Measurements from ENCODE around the gene TMEM94.
"Not testable (repeated sequence)": the region's sequence is repeated elsewhere in the genome, so short reads cannot be mapped to it uniquely, and the experiment has no call there.

The TMEM94 gene

DNA sequence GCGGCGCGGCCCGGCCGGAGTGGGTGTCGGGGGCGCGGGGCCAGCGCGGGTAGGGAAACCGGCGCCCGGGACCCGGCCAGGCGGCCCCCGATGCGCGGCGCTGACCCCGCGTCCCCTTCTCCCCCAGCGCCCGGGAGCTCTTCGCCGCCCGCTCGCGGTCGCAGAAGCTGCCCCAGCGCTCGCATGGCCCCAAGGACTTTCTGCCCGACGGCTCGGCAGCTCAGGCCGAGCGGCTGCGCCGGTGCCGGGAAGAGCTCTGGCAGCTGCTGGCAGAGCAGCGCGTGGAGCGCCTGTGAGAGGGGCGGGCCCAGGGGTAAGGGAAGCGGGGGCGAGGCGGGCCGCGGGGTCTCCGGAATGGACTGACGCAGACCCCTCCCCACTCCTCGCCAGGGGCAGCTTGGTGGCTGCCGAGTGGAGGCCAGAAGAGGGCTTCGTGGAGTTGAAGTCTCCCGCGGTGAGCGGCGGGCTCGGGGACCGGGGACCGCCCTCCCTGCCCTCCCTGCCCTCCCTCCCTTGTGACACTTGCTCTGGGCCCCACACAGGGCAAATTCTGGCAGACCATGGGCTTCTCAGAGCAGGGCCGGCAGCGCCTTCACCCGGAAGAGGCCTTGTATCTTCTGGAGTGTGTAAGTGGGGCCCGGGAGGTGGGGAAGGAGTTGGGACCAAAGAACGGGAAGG is 60.3 kb downstream of the TMEM94 start:
- no peak for DNase-seq (ENCODE audit: low read depth)
- TF ChIP-seq, protein P1, sequence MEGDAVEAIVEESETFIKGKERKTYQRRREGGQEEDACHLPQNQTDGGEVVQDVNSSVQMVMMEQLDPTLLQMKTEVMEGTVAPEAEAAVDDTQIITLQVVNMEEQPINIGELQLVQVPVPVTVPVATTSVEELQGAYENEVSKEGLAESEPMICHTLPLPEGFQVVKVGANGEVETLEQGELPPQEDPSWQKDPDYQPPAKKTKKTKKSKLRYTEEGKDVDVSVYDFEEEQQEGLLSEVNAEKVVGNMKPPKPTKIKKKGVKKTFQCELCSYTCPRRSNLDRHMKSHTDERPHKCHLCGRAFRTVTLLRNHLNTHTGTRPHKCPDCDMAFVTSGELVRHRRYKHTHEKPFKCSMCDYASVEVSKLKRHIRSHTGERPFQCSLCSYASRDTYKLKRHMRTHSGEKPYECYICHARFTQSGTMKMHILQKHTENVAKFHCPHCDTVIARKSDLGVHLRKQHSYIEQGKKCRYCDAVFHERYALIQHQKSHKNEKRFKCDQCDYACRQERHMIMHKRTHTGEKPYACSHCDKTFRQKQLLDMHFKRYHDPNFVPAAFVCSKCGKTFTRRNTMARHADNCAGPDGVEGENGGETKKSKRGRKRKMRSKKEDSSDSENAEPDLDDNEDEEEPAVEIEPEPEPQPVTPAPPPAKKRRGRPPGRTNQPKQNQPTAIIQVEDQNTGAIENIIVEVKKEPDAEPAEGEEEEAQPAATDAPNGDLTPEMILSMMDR (conservative IDR thresholded peaks at IDR 0.05; ENCODE audit: control insufficient read depth, insufficient read depth, low read depth, low read length), result no peak
- H3K4me3 ChIP-seq (ENCODE audit: control insufficient read depth, low read depth, low read length), result peak overlapping the region; percentile 66

DNA sequence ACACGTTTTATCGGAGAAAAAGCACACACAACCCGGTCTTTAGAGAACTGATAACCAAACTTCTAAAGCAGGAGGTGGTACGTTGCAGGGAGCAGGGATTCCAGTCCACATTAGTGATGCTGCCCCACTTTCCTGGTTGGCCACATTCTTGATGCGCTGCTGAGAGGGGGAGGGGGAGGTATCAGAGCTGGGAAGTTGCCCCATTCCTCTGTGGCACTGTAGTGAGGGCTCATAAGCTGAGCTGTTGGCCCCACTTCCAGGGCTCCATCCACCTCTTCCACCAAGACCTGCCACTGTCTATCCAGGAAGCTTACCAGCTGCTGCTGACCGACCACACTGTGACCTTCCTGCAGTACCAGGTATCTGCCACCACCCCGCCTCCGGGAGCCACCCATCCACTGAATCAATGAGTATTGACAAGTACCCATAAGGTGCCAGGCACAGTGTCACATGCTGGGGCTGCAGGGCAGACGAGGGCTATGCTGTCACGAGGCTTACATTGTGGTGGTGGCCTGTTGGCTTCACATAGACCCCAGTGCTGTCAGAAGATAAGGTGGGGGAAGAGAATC is 60.9 kb downstream of the TMEM94 start:
- H3K4me3 ChIP-seq (ENCODE audit: control insufficient read depth, low read depth, low read length), result peak overlapping the region; percentile 66
- TF ChIP-seq, protein P1 (conservative IDR thresholded peaks at IDR 0.05; ENCODE audit: control insufficient read depth, insufficient read depth, low read depth, low read length), result no peak
- DNase-seq (ENCODE audit: low read depth), result no peak

DNA sequence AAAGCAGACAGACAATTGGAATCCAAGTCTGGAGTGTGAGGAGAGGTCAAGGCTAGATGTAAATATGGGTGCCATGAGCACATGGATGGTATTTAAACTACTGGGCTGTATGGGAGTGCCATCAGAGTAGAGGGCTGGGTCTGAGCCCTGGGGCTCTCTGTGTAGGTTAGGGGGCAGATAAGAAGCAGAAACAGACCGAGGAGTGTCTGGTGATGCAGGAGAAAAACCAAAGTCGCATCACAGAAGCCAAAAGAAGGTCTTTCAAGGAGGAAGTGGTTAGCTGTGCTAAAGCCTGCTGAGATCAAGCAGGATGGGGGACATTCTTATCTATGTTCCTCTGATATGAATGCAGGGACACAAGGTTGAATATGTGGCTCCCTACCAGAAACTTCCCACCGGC is 61.8 kb downstream of the TMEM94 start:
- no peak overlapping the region for H3K4me3 ChIP-seq (ENCODE audit: control insufficient read depth, low read depth, low read length)
- TF ChIP-seq, protein P1 (conservative IDR thresholded peaks at IDR 0.05; ENCODE audit: control insufficient read depth, insufficient read depth, low read depth, low read length), result no peak
- no peak for DNase-seq (ENCODE audit: low read depth)

DNA sequence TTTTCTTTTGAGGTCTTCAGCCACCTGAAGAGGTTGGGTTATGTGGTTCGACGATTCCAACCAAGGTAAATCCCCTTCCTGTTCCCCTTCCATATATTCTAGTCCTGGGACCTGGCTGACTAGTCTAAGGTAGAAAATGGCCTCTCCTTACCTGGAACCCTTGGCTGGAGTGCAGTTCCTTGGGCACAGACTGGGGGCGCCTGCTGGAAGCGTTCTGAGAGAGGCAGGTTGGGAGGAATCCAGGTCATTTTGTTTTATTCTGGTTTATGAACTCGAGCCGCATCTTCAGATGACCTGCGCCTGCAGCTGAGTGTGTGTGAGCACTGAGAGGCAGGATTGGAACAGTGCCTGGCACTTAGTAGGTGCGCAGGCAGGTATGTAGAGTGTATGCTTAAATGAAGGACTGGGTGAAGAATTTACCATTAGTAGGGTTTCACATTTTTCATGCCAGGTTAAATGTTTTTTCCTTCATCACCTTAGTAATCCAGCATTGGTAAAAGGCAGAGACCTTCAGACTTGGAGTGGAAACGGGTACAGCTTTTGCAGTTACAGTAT is 62.6 kb downstream of the TMEM94 start:
- TF ChIP-seq, protein P1 (conservative IDR thresholded peaks at IDR 0.05; ENCODE audit: control insufficient read depth, insufficient read depth, low read depth, low read length), result no peak
- H3K4me3 ChIP-seq (ENCODE audit: control insufficient read depth, low read depth, low read length), result no peak overlapping the region
- no peak for DNase-seq (ENCODE audit: low read depth)

DNA sequence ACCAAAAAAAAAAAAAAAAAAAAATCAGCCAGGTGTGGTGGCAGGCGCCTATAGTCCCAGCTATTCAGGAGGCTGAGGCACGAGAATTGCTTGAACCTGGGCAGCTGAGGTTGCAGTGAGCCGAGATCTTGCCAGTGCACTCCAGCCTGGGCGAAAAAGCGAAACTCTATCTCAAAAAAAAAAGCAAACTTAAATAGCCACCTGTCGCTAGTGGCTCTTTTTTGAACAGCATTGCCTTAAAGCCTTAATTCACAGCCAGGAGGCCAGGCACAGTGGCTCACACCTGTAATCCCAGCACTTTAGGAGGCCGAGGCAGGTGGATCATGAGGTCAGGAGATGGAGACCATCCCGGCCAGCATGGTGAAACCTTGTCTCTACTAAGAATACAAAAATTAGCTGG is 64.0 kb downstream of the TMEM94 start:
- H3K4me3 ChIP-seq (ENCODE audit: control insufficient read depth, low read depth, low read length); DNase-seq (ENCODE audit: low read depth): not testable (repeated sequence)

DNA sequence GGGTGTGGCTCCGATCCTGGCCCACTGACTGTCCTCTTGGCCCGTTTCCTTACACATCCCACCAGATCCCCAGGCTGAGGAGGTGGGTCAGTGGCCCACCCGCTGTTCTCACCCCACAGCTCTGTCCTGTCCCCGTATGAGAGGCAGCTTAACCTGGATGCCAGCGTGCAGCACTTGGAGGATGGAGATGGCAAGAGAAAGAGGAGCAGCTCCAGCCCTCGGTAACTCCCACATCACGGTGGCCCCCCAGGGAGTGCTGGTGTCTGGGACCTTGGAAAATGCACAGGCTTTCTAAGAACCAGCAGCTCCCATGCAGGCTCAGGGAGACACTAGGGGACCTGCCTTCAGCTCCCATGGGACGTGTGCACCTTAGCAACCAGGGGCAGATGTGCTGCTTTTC is 64.9 kb downstream of the TMEM94 start:
- no peak overlapping the region for H3K4me3 ChIP-seq (ENCODE audit: control insufficient read depth, low read depth, low read length)
- DNase-seq (ENCODE audit: low read depth), result no peak
- TF ChIP-seq, protein P1 (conservative IDR thresholded peaks at IDR 0.05; ENCODE audit: control insufficient read depth, insufficient read depth, low read depth, low read length), result no peak

DNA sequence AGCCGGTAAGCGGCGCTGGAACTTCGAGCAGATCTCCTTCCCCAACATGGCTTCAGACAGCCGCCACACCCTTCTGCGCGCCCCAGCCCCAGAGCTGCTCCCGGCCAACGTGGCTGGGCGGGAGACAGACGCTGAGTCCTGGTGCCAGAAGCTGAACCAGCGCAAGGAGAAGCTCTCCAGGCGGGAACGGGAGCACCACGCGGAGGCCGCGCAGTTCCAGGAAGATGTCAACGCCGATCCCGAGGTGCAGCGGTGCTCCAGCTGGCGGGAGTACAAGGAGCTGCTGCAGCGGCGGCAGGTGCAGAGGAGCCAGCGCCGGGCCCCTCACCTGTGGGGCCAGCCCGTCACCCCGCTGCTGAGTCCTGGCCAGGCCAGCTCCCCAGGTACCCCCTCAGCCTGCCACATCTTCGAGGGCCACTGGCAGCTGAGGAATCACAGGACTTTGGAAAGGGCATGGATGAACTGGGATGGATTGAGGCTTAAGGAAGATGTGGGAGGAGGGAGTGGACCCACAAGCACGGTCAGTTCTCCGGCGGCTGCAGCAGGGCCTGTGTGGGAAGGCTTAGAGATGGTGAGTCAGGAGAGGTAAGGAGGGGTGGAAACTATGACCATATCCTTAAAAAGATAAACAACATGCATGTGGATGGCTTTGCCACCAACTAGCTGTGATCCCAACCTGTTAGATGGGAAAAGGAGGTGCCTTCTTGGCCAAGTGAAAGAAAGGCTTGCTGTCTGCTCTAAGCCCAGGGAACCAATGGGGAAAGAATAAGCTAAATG is 65.7 kb downstream of the TMEM94 start:
- H3K4me3 ChIP-seq (ENCODE audit: control insufficient read depth, low read depth, low read length), result no peak overlapping the region
- TF ChIP-seq, protein P1 (conservative IDR thresholded peaks at IDR 0.05; ENCODE audit: control insufficient read depth, insufficient read depth, low read depth, low read length), result no peak
- peak; percentile 31 for DNase-seq (ENCODE audit: low read depth)

Measured in fibroblast of mammary gland (primary cell).